Effector memory CD4-positive, alpha-beta T cell (primary cell): ENCODE results near the gene CENPX.

Source experiments
- DNase-seq, 3 donors: peaks; one replicate each; pipeline ENCODE4 v3.0.0-alpha.2; 2020
- H3K27ac ChIP-seq: 2 replicates; pipeline ENCODE4 v1.7.0; 2013; ENCODE audit warnings: mild to moderate bottlenecking, low read length, moderate library complexity; ENCODE audit not compliant: insufficient read depth, poor library complexity, severe bottlenecking
- H3K27me3 ChIP-seq: replicated peaks from 2 replicates; pipeline ENCODE4 v1.7.0; 2013; ENCODE audit warnings: mild to moderate bottlenecking, low read length; ENCODE audit not compliant: insufficient read depth, control insufficient read depth, poor library complexity, severe bottlenecking
- H3K36me3 ChIP-seq: 2 replicates; pipeline ENCODE4 v1.7.0; 2013; ENCODE audit warnings: mild to moderate bottlenecking, low read length, moderate library complexity; ENCODE audit not compliant: control insufficient read depth, insufficient read depth
- H3K4me1 ChIP-seq: 2 replicates; pipeline ENCODE4 v1.7.0; 2013; ENCODE audit warnings: low read length, mild to moderate bottlenecking; ENCODE audit not compliant: control insufficient read depth, insufficient read depth, poor library complexity, severe bottlenecking
- H3K4me3 ChIP-seq: 2 replicates; pipeline ENCODE4 v1.7.0; 2013; ENCODE audit warnings: low read length, low read depth, mild to moderate bottlenecking; ENCODE audit not compliant: insufficient read depth, poor library complexity, severe bottlenecking
- H3K9me3 ChIP-seq: 2 replicates; pipeline ENCODE4 v1.7.0; 2013; ENCODE audit warnings: mild to moderate bottlenecking, low read length, moderate library complexity; ENCODE audit not compliant: control insufficient read depth

The CENPX gene

GRCh38 chr17:82061047-82061925, 38.6 kb upstream of the CENPX start:
- H3K9me3 ChIP-seq = no peaks in the 10 kb centered on the region
- DNase-seq = no peak
- H3K4me3 ChIP-seq = no peak overlapping the region
- H3K36me3 ChIP-seq = peaks cover 66% of the 10 kb centered on the region
- no peaks in the 10 kb centered on the region for H3K27me3 ChIP-seq
- peaks cover 16% of the 10 kb centered on the region for H3K4me1 ChIP-seq
- H3K27ac ChIP-seq = no peak overlapping the region

GRCh38 chr17:82060614-82061013, 37.9 kb upstream of the CENPX start:
- Histone ChIP-seq H3K9me3 (no peaks in the 10 kb centered on the region), H3K4me1 (peaks cover 12% of the 10 kb centered on the region), H3K4me3 (no peak overlapping the region), H3K27ac (no peak overlapping the region), H3K36me3 (peaks cover 71% of the 10 kb centered on the region), H3K27me3 (no peaks in the 10 kb centered on the region)
- no peak for DNase-seq

GRCh38 chr17:82060001-82060380, 37.3 kb upstream of the CENPX start:
- no peaks in the 10 kb centered on the region for H3K9me3 ChIP-seq
- H3K27me3 ChIP-seq = no peaks in the 10 kb centered on the region
- no peak overlapping the region for H3K4me3 ChIP-seq
- H3K27ac ChIP-seq = no peak overlapping the region
- peaks cover 9% of the 10 kb centered on the region for H3K4me1 ChIP-seq
- H3K36me3 ChIP-seq = peaks cover 75% of the 10 kb centered on the region
- no peak for DNase-seq

GRCh38 chr17:82059272-82060000, 36.8 kb upstream of the CENPX start:
- no peak overlapping the region for H3K27ac ChIP-seq
- H3K9me3 ChIP-seq = no peaks in the 10 kb centered on the region
- H3K27me3 ChIP-seq = no peaks in the 10 kb centered on the region
- no peak for DNase-seq
- H3K4me3 ChIP-seq = no peak overlapping the region
- H3K36me3 ChIP-seq = peaks cover 80% of the 10 kb centered on the region
- peaks cover 4% of the 10 kb centered on the region for H3K4me1 ChIP-seq

GRCh38 chr17:82058855-82059249, 36.2 kb upstream of the CENPX start:
- peaks cover 86% of the 10 kb centered on the region for H3K36me3 ChIP-seq
- H3K4me3 ChIP-seq = no peak overlapping the region
- H3K9me3 ChIP-seq = no peaks in the 10 kb centered on the region
- H3K27ac ChIP-seq = no peak overlapping the region
- no peaks in the 10 kb centered on the region for H3K27me3 ChIP-seq
- H3K4me1 ChIP-seq = no peaks in the 10 kb centered on the region
- no peak for DNase-seq

- no peaks in the 10 kb centered on the region for H3K9me3 ChIP-seq
- H3K27me3 ChIP-seq = no peaks in the 10 kb centered on the region
- H3K4me1 ChIP-seq = peaks cover 4% of the 10 kb centered on the region
- no peak overlapping the region for H3K27ac ChIP-seq
- DNase-seq = no peak
- peaks cover 89% of the 10 kb centered on the region for H3K36me3 ChIP-seq
- no peak overlapping the region for H3K4me3 ChIP-seq
Measured at GRCh38 chr17:82058230-82058854, 35.7 kb upstream of the CENPX start.

- Histone ChIP-seq H3K4me1 (peaks cover 16% of the 10 kb centered on the region), H3K4me3 (no peak overlapping the region), H3K27me3 (no peaks in the 10 kb centered on the region), H3K9me3 (no peaks in the 10 kb centered on the region), H3K36me3 (peaks cover 77% of the 10 kb centered on the region), H3K27ac (no peak overlapping the region)
- DNase-seq = no peak
Measured at GRCh38 chr17:82056729-82057621, 34.3 kb upstream of the CENPX start.

GRCh38 chr17:82055965-82056728, 33.5 kb upstream of the CENPX start:
- Histone ChIP-seq H3K9me3 (no peaks in the 10 kb centered on the region), H3K27ac (no peak overlapping the region), H3K27me3 (no peaks in the 10 kb centered on the region), H3K36me3 (peaks cover 72% of the 10 kb centered on the region), H3K4me1 (peaks cover 16% of the 10 kb centered on the region), H3K4me3 (no peak overlapping the region)
- no peak for DNase-seq
